ENCODE data around the gene SAE1.

The SAE1 gene

DNA sequence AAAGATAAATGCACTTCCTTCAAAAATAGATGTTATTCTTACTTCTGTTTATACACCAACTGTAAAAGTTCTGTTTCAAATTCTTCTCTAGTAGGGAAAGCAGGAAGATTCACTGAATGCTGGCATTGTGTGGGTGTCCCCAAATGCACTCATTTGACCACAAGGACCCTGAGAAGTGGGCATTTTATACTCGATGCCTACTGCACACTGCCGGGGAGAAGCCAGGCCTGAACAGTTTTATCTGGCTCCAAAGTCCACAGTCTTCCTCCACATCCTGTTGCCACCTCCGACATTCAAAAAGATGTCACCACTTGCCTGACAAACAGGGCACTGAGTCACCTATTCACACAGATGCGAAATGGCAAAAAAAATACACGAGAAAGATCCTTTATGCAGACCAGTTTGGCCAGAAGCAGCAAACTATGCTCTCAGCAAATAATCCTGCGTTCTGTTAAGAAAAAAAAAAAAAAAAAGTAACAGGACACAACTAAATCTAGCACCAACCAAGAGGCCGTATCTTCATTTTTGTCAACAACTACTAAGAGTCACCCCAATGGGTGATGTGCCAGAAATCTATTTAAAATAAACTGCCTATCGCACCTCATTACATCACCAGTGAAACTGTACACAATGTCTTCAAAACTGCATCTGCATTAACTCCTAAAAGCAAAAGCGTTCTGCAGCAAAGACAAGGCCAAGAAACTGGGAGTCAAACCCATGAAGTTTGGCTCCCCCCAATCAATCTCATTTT, 23.3 kb upstream of the SAE1 start:
- DNase-seq, result no peak

DNA sequence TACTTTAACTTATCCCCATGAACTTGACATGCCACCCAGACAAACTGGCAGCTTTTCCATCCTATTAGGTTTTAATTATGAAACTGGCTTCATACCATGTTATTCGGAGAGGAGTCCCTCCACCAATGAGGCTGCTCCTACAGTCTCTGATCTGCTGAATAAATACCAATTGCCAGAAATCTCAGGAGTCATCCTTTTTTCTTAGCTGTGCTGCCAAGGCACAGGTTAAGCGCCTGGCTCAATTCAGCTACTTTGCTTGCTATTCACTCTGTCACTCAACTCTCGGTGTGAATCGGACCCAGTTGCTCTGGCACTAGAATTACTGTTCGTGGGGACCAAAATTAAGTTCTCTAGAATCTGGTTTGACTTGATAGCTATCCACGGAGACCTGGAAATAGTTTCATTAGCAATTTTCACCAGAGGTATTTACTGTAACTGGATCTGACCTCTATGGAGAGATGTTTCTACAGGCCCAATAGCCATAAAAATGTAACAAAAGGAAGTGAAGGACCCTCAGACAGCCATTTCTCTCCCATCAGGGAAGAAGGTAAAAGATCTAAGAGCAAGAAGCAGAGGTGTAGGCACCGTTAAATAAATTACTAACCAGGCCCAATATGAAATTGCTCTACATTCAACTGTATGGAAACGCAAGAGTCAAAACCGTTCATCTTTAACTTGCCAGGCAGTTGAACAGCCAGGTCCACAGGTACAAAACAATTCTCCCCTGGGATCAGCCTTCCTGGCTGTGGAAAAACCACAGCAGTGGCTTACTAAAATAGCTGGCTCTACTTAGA, 22.5 kb upstream of the SAE1 start:
- peak in 1 of 2 experiments; percentile 17 for DNase-seq

DNA sequence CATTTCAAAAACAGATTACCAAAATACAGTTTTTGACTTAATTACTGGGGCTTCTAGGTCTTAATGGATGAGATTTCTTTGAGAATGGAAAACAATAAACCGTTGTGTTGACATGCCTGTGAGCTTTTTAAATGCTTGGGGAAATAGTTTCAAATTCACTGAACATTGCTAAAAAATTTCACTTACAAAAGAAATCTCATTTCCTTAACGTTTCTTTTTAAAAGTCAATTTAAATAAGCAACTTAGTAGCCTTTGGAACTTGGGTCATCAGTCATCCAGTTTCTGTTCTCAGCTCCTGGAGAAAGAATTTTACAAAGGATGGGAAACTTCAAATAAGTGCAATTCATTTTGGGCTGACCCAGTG, 21.5 kb upstream of the SAE1 start:
- DNase-seq, result no peak

DNA sequence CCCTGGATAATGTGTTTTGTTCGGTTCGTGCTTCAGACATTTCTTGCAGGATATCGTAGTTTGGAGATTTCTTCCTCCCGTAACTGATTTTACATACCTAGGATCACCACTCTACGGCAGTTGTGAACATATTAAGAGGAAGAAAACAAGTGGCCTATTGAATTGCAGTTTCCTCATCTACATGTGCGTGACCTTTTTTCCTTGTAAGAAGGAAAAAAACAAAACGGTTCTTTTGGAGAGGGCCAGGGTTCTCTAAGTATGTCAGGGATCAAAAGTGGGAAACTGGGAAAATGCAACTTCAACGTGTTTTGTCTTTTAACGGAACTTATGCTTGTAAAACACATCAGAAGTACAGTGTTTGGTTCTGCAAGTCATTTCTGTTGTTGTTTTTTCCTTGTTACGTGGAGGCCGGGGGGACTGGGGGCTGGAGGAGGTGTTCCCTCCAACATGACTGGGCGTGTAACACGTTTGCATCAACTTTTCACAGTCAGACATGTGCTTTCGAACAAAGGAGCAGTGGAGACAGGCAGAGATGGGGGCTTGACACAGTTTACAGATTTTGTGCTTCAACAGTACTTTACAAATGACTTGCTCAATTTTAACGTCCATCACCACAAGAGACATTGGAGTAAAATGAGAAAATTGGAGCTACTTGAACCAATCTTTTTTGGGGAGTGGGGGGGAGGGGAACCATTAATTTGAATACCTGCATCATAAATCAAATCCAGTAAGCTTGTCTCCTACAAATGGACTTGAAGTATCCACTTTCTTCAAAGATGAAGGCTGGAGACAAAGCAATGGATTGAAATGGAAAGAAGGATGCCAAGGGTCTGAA, 20.9 kb upstream of the SAE1 start:
- DNase-seq, result no peak

DNA sequence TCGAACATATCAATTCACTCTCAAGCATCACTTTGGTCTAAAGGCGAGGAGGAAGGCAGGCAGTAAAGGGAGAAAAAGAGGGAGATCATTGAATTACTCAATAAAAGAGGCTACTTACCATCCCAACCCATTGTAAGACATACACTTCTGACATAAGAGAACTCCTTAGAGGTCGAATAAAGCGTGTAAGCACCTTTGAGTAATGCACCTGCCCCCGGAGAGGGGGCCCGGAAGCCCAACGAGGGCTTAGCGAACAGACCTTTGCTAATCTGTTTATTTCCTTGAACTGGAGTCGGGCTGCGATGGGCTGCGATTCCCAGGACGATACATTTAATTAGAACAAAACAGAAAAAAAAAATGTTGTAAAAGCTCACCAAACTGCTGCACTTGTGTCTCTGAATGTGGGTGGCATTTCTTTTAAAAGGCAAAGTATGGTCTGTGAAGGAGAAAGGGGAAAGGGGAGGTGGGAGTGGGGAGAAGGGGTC, 20.1 kb upstream of the SAE1 start:
- DNase-seq, result peak; percentile 59 to 84

DNA sequence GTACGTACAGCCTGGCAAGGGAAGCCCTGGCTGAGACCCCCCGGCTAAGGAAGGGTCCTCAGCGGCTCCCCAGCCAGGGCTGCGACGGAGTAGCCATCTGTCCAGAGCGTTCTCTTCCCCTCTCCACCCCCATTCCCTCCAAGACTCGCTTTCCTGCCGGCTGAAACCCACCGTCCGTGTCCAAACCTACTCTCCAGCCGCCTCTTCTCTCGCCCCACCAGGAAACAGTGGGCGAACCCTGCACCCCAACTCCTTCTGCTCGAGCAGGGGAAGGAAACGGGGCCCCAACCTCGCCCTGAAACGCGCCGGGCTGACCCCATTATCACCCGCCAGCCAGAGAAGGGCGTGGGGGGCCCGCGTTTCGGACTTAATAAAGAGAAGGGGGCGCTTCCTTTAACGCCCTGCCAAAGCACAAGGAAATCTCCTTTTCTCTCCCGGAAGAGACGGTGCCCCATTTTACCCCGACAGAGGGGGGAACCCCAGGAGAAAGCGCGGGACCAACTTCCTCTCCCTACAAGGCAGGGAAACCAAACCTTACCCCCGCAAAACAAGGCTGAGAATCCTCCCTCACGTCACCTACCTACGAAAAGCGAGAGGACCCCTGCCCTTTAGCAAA, 19.5 kb upstream of the SAE1 start:
- peak in 1 of 2 experiments; percentile 40 for DNase-seq

DNA sequence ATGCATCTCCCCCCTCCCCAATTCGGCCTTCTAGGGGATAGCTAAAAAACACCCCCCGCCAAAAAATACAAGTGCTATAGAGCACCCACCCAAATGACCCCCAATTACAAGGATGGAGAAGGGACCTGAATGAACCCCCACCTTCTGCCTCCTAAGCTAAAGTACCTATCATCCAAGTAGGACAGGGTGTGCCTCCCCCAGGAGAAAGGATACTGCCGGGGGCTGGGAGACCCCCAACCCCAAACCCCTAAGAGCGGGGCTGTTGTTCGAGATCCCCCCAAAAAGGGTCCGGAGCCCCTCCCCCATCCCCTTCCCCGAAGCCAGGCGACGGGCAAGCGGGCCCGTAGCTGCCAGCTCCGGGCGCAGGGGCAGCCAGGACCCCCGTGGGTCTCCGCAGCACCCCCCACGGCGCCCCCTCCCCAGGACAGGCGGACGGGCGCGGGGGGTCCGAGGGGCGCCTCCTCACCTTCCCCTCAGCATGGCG, 18.9 kb upstream of the SAE1 start:
- DNase-seq, result no peak

DNA sequence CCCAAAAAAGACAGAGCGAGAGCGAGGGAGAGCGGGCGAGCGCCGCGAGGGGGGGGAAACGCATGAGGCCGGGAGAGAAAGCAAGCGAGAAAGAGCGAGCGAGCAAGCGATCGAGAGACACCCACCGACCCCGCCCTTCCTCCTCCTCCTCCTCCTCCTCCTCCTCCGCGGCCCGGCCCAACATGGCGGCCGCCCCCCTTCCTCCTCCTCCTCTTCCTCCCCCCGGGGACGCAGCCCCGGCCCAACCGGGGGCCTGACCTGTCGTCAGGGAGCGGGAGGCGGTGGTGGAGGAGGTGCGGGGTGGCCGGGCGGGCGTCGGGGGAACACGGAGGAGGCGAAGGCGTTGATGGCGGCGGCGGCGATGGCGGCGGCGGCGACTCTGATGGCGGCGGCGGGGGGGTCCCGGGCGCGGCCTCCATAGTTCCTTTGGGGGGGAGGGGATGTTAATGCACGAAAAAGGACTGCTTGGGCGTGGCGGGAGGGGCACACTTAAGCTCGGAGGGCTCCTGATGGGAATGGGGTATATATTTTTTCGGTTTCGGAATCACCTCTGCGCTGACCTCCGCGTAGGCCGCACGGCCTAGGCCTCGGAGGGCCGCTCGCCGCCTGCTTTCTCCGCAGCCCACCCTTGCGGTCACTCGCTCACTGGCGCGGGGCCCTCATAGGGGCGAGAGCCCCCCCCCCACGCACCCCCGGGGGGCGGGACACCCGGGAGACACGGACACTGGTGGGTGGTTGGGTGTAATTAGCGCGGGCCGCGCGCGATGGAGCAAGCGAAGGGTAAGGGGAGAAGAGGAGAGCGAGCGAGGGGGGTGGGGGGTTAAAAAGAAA, 18.3 kb upstream of the SAE1 start:
- DNase-seq, result peak; percentile 64 to 73

DNA sequence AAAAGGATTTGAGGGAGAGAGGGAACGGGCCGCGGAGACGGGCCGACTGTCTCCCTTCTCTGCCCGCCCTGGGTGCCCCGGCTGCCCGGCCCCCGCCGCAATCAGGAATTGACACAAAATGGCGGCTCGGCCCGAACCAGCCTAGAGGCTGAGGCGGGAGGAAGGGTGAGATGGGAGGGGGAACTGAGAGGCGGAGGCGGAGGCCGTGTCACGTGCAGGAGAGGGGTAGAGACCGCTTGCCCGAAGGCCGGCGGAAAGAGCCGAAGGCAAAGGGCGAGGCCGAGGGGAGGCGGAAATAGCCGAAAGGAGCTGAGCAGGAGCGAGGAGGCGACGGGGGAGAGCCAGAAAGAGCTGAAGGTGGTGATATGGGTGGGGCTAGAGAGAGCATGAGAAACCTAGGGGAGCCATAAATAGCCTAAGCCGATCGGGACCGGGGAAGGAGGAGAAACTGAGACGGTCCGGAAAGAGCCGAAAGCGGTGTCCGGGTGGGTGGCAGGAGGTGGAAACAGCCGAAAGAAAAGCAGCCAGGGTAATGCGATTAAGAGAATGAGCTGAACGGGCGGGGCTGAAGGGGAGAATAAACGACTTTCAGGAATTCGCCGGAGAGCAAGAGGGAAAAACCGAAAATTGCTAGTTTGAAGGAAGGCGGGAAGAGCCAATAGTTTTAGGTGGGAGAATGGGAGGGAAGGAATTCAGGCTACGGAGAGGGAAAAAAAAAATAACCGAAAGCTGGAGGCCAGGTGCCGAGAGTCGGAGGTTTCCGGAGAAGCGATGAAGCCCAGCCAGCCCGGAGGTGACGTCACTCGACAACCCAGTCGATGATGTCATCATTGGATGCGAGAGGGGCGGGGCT, 17.4 kb upstream of the SAE1 start, which contains the start of gene ZC3H4:
Gene ZC3H4, minus strand, starts transcription at position 780 of the 853 bp plus-strand sequence. CDS start 1,192 bp downstream, outside the sequence.
- DNase-seq, result peak; percentile 98 to 99

DNA sequence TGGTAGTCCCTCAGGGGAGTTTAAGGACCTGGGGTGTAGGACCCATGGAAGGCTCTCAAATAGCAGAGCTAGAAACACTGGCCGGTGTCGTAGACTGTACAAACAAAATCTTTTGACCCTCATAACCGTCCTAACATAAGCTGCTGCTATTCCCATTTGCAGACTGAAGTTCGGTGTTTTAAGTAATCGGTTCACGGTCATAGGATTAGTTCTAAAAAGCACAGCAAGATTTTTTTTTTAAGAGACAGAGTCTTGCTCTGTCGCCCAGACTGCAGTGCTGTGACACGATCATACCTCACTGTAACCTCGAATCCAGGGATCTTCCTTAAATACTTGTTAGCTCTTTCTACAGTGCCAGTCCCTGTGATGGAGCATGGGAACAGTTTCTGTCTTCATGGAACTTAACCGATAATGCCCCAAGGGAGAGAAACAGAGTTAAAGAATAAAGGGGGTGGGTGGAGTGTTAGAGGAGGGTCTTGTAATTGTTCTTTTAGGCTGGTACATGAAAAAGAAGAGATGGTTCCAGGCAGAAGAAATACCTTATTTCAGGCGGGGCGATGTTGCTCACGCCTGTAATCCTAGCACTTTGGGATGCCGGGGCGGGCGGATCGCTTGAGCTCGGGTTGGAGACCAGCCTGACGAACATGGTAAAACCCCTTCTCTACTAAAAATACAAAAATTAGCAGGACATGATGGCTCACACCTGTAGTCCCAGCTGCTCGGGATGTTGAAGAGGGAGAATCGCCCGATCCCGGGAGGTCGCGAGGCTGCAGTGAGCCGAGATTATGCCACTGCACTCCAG, 16.6 kb upstream of the SAE1 start:
- no peak for DNase-seq

DNA sequence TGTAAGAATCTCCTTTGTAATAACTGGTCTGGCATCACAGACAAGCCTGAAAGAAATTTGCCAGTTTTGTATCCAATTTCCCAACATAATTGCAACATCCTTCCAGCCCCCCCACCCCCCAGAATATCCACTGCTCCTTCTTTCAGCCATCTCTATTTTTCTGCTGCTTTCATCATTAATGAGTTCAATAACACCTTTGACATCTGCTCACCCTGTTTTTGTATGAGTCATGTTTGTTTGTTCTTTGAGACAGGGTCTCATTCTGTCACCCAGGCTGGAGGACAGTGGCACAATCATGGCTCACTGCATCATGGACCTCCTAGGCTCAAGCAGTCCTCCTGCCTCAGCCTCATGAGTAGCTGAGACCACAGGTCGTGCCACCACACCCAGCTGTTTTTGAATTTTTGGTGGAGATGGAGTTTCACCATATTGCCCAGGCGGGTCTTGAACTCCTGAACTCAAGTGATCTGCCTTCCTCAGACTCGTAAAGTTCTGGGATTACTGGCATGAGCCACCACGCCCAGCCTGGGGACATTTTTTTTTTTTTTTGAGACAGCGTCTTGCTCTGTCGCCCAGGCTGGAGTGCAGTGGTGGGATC, 10.1 kb upstream of the SAE1 start:
- DNase-seq, result no peak

DNA sequence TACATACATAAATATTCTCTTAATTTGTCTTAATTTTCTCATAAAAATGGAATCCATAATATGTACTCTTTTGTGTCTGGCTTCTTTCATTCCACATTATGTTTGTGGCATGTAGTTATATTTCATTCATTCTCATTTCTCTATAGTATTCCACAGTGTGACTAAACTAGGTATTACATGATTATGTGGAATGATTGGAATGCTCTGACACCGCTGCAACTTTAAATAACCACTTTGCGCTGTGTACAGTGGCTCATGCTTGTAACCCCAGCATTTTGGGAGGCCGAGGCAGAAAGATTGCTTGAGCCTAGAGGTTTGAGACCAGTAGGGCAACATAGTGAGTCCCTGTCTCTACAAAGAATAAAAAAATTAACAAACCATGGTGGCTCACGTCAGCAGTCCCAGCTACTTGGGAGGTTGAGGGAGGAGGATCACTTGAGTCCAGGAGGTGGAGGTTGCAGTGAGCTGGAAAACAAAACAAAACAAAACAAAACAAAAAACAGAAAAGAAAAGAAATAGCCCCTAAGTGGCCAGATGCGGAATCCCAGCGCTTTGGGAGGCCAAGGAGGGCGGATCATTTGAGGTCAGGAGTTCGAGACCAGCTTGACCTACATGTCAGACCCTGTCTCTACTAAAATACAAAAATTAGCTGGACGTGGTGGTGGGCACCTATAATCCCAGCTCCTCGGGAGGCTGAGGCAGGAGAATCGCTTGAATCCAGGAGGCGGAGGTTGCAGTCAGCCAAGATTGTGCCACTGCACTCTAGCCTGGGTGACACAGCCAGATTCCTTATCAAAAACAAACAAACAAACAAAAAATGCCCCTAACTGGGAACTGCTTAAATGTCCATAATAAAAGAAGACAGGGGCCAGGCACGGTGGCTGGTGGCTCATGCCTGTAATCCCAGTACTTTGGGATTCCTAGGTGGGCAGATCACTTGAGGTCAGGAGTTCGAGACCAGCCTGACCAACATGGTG, 8.0 kb upstream of the SAE1 start:
- no peak for DNase-seq

DNA sequence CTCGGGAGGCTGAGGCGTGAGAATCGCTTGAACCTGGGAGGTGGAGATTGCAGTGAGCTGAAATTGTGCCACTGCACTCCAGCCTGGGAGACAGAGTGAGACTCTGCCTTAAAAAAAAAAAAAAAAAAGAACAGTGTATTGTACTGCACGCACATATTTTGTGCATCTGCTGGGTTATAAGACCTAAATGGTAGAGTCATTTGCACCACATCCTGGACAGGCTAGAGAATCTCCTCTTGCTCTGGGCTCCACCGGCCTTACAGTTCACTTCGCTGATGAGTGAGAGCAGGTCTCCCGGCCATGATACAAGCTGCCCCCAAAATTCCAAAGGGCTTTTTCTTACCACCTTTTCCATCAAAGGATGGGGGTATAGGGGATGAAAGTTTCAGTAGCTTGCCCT, 7.2 kb upstream of the SAE1 start:
- DNase-seq, result no peak

DNA sequence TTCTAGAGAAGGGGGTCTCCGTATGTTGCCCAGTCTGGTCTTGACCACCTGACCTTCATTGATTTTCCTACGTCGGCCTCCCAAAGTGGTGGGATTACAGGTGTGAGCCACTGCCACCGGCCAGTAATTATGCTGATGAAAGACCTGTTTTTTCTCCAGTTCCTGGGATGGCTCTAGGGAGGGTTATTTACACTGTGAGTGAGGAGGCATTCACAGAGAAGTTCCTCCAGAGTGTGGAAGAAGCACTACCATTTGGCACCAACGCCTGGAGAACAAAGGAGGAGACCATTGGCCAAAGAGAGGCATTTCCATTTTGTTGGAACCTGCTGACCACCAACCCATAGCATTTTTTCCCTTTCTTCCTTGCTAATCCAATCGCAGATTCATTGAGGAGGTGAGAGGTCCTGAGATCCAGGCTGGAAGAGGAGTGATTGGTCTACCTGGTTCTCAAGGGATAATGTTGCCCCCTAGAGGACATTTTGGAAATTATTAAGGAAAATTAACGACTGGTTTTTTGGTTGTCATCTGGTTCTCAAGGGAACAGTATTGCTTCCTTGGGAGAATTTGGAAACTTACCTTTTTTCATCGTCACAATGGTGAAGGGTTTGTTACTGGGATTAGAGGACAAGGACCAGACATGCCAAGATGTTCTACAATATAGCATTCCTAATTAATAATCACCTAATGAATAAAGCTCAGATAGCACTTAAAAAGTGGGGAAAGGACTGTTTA, 5.5 kb upstream of the SAE1 start:
- peak; percentile 69 to 70 for DNase-seq

DNA sequence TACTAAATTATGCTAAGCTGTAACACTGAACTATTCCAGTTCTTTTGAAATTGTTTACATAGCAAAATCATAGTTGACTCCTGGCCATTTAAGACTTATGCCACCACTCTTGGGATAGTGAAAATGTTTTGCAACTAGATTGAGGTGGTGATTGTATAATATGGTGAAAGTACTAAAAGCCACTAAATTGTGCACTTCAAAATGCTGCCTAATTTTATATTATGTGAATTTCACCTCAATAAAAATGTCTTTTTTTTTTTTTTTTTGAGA, 5.0 kb upstream of the SAE1 start:
- no peak for DNase-seq

DNA sequence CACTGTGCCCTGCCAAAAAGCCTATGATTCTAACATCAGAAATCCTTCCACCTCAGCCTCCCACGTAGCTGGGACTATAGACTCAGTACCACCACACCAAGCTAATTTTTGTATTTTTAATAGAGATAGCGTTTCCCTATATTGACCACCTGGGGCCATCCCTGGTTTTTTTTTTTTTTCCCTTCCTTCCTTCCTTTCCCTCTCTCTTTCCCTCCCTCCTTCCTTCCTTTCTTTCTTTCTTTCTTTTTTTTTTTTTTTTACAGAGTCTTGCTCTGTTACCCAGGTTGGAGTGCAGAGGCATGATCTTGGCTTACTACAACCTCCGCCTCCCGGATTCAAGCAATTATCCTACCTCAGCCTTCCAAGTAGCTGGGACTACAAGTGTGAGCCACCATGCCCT, 1.1 kb upstream of the SAE1 start:
- no peak for DNase-seq

DNA sequence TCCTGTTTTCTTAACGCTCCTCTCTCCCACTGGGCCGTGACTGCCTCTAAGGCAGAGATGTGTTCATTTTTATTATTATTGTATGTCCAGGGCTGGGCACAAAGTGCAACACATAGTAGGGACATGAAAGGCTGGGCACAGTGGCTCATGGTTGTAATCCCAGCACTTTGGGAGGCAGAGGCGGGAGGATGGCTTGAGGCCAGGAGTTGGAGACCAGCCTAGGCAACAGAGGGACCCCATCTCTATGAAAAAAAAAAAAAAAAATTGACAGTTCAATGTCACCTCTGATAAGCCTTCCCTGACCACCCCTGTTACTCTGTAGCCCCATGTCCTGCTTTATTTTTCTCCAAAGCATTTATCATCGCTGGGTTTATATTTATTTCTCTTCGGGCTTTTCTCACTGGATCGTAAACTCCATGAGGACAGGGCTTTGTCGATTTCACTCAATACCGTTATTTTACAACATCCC, 481 bp upstream of the SAE1 start:
- DNase-seq, result no peak

All from NCI-H187 (cell line).